ENCODE data around the gene SERINC5.
"Not testable (repeated sequence)": the region's sequence is repeated elsewhere in the genome, so short reads cannot be mapped to it uniquely, and the experiment has no call there.

Gene SERINC5

DNA sequence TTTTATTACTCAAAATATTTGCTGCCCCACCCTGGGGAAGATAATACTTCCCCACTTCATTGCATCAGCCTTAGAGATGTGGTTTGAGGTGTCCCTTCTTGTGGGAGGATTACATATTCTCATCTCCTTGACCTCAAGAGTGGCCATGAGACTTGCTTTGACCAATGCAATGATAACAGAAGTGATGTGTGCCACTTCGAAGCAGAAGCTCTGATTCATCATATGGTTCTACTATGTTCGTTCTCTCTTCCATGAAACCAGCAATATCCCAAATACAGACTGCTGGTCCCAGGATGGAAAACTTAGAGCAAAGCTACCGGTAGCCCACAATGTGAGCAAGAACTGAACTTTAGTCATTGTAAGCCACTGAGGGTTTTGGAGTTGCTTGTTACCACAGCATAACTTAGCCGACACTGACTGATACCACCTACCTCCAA is 128.7 kb downstream of the SERINC5 start:
- DNase-seq: no peak

GRCh38 chr5:80125962-80126480 is 129.8 kb downstream of the SERINC5 start:
- no peak for DNase-seq

GRCh38 chr5:80125022-80125961 is 130.6 kb downstream of the SERINC5 start:
- no peak for DNase-seq

DNA sequence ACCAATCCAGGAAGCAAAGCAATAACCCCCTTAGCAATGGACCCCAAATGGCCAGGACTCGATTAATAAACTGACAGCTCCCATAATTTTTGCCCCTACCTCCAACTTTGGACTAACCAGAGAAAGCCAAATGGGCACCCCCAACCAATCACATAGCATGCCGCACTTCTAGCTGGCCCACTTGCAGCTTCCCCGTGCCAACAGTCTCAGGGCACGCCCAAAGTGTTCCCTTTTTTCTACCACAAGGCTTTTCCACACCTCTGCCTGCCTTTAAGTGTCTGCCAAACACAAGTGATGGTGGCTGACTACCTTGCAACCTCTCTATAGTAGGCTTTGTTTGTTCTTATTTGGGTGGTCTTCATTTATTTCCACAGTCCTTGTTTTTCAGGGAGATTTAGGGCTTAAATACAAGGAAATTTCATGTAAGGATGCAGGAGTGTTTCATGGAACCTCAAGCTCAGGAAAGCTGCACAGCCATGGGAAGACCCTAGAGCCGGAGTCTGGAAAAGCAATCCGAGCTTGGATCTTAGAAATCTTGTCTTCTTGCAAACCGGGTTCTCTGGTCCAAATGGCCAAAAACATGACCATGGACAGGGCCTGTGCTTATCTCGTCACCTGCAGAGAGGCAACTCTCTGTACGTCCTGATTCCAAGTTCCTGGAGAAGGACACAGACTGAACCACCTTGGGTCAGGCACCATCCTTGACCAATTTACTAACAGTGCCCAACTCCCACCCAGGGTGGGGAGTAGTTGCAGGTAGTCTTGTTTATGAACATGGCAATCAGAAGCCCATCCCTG is 131.5 kb downstream of the SERINC5 start:
- no peak for DNase-seq

- DNase-seq: no peak
Measured at GRCh38 chr5:80122579-80122978, 133.3 kb downstream of the SERINC5 start.

DNA sequence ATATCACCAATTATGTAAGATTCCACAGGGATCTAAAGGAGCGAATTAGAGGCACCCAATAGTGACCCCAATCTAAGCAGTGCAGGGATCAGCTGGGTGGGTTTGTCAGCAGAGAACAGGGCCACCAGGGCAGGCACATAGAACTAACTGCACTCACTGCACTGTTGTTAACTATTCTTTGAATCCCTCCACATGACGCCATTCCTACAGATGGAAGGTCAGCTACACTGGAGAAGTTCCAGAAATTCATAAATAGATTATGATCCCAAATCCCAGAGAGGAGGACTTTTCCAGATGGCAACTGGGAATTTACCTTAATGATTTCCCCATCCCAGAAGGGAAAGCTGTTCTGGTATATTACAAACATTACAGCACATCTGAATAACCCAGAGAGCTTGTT is 136.5 kb downstream of the SERINC5 start:
- no peak for DNase-seq

GRCh38 chr5:80117446-80117845 is 138.4 kb downstream of the SERINC5 start:
- no peak for DNase-seq

- no peak for DNase-seq
Measured at GRCh38 chr5:80116465-80116864, 139.4 kb downstream of the SERINC5 start.

GRCh38 chr5:80116000-80116399 is 139.8 kb downstream of the SERINC5 start:
- DNase-seq: no peak

DNA sequence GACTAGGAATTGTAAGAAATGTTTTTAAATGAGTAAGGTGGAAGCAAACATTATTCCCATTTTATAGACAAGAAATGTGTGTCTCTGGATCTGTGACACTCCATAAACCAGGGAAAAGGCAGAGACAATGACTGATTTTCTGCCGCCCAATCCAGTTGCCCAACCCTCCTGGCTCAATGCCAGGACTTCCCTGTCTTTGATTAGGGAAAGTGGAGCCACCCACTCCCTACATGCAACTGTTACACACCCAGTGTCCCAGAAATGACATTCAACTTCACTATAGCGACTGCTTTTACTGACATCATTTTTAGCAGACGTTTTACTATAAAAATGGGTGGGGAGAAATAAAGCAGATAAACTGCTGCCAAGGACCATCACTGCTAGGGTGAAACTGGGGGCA is 141.0 kb downstream of the SERINC5 start:
- no peak for DNase-seq

DNA sequence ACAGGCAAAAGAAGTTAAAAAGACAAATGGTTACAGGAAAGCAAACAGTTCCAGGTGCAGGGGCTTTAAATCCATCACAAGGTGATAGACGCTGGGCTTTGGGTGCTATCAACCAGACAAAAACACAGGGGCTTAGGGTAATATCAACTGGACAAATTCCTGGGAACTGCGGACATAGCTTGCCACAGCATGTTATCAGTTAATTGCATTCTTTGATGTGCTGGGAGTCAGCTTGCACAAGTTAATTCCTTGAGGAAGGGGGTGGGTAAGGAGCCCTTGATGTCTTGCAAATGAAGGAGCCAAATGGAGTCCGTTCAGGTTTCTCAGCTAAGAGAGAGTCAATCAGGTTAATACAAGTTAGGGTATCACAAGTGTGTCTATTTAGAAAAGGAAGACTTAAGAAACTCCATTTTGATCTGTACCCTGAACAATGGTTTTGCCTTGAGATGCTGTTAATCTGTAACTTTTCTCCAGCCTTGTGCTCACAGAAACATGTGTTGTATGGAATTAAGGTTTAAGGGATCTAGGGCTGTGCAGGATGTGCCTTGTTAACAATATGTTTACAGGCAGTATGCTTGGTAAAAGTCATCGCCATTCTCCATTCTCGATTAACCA is 144.4 kb downstream of the SERINC5 start:
- DNase-seq: not testable (repeated sequence)

DNA sequence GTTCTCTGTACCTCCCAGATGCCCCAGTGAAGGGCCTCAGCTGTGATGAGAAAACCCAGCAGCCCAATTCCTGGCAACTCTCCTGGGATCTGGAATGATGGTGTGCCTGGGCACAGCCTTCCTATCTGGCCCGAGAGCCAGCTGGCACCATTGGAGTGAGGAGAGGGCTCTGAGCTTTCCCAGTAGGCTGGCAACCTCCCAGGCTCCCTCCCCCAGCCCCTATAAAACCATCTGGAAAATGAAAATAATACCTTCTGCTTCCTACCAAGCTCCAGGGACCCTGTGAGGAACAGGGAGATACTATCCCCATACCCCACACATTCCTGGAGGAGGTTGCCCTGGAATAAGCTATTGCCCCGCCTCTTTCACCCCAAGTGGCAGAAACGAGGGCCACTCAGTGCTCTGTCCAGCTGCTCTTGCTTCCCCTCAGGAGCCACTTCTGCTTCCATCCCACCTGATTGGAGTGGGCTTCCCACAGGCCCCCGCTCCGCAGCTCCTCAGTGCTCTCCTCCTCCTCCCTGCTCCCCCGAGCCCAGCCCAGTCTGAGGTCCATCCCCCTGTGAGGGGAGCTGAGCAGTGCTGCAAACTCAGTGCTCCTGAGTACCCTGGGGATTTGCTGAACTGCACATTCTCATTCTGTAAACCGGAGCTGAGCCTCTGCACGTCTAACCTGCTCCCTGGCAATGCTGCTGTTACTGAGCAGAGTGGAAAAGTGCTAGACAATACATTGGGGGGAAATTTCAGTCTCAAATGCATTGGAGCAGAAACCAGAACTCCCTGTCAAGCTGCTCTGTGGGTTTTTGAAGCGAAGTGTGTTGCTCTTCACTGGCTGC is 146.0 kb downstream of the SERINC5 start:
- no peak for DNase-seq

GRCh38 chr5:80106916-80107315 is 148.9 kb downstream of the SERINC5 start:
- no peak for DNase-seq

GRCh38 chr5:80105698-80106439 is 150.0 kb downstream of the SERINC5 start:
- DNase-seq: no peak

GRCh38 chr5:80103371-80103770 is 152.5 kb downstream of the SERINC5 start:
- DNase-seq: no peak

DNA sequence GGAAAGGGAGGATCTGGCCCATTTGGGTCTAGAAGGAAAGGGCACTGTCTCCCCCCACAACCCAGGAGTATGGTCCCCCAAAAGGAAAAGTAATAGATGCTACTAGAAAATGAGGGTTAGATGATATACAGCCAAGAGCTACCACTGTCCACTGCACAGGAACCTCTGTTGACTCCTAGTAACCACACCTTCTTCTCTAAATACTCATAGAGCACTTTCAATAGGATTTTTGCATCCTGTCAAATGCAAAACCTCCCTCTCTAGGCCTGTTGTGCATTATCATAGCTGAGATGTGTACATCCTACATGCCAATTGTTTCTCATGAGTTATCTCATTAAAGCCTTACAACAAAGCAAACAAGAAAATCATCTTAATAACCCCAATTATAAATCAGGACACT is 153.9 kb downstream of the SERINC5 start:
- no peak for DNase-seq

GRCh38 chr5:80097451-80097850 is 158.4 kb downstream of the SERINC5 start:
- no peak for DNase-seq

DNA sequence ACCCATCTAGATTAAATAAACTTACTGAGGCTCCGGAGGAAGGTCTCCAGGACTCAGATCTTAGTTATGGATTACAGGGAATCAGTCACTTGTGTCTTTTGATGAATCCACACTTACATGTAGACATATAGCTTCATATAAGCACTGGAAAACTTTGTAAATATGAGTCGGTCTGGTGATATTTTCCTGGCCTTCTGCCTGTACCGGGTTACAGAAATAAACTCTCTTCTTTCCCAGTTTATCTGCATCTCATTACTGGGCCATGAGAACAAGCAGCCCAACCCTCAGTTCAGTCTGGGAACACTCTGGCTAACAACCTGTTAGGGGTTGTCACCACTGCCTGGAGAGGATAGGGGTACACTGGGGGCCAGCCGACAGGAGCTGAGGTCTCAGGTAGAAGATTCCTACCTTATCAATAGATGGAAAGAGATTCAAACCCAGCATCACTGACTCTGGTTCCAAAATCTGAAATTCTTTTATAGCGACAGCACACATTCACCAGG is 161.6 kb downstream of the SERINC5 start:
- no peak for DNase-seq

GRCh38 chr5:80093796-80094195 is 162.1 kb downstream of the SERINC5 start:
- DNase-seq: no peak

GRCh38 chr5:80092486-80093107 is 163.3 kb downstream of the SERINC5 start:
- no peak for DNase-seq

DNA sequence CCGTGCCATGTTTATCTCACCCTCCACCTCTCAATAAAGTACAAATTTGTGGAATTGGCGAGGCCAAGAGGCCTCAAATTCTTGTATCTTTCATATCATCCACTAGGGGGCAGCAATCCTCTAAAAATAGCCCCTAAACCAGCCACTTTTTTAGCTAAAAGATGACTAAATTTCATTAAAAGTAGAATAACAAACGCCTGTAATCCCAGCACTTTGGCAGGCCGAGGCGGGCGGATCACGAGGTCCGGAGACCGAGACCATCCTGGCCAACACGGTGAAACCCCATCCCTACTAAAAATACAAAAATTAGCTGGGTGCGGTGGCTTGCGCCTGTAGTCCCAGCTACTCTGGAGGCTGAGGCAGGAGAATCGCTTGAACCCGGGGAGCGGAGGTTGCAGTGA is 164.1 kb downstream of the SERINC5 start:
- DNase-seq: not testable (repeated sequence)

All from NCI-H2081 treated with DMSO at 0.1 percent for 48 hours (cell line).